NCI-H510A treated with DMSO at 0.1 percent for 48 hours (cell line): ENCODE data around the gene ANP32A.

Experiments
- DNase-seq: peaks from one replicate; lab custom pipeline; 2025; lab: John Stamatoyannopoulos, UW

The ANP32A gene

DNA sequence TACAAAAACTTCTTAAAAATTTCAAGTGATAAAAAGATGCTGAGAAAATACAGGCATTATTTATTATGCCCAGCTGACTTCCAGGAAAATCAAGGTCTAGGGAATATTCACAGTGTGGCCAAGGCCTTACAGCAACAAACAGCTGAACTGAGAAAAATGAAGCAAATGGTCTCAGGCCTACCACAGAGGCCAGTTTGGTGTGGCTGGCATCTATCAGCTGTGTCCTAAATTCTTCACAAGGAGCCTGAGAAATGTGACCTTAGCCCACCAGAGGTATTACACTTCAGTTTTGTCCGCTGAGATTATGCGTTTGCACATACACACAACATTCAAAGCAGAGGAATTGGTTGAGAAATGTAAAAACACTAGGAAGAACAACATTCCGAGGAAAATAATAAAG, 77.4 kb downstream of the ANP32A start:
- no peak for DNase-seq

DNA sequence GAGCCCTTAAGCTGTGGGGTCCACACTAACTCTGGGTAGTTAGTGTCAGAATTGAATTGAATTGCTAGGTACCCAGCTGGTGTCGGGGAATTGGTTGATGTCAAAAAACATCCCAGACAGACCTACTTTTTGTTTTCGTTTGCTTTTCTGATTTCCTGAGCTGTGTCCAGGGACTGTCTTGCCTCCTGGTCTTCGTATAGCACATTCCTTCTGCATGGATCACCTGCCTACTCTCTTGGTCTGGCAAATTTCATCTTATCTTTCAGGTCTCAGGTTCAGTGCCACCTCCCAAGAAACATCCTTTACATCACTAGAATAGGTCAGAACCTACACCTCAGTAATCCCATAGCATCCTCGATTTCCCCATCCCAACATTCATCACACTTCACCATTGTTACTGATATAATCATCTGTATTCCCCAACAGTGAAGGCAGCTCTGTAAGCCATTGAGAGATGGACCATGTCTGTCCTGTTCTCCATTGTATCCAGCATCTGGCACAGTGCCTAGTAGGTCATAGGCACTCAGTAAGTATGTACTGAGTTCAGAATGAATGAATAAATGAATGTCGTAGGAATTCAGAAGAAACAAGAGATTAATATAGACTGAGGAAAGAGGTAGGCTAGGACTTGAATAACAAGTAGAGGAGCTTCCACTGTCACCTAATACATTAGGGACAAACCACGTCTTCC, 81.2 kb downstream of the ANP32A start:
- no peak for DNase-seq

GRCh38 chr15:68735610-68736009, 85.1 kb downstream of the ANP32A start:
- DNase-seq, result no peak

GRCh38 chr15:68734881-68735280, 85.8 kb downstream of the ANP32A start:
- no peak for DNase-seq

DNA sequence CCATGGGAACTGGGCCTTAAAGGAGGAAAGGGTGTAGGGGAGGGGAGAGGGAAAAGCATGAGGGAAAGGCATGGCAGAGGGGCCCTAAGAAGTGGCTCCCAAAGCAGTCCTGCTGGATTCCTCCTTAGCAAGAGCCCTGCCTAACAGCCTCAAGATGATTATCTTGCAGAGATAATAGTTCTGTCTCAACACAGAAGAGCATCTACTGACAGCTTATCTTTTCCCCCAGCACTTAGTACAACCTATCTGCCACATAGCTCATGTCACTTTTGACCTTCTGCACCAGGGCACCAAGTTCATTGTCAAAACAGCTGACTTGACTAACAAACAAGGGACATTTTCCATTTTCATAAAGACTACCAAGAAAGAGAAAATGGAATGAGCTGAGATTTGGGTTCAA, 86.3 kb downstream of the ANP32A start:
- DNase-seq, result no peak

- DNase-seq, result no peak
Measured at GRCh38 chr15:68733666-68734065, 87.0 kb downstream of the ANP32A start.

GRCh38 chr15:68732451-68732850, 88.2 kb downstream of the ANP32A start:
- no peak for DNase-seq

- DNase-seq, result no peak
Measured at GRCh38 chr15:68730976-68731897, 89.5 kb downstream of the ANP32A start.

DNA sequence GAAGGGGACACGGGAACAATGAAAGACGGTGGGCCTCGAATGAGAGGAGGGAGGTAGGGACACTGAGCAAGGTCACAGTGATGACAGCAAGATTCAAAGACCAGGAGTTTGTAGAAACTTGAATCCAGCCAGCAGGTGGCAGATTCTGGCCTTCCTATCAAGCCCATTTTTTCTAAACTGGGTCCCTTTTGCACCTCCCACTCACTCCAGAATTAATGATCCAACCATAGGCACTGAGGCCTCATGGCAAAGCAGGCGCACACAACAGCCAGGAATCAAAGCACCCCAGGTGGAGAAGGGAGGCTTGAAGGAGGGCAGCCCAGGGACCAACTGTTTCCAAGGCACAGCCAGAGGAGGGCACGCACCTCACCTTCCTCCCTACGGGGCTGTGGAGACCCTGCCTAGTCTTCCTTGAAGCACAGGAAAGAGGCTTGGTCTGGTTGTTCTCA, 90.2 kb downstream of the ANP32A start:
- peak; percentile 12 for DNase-seq

DNA sequence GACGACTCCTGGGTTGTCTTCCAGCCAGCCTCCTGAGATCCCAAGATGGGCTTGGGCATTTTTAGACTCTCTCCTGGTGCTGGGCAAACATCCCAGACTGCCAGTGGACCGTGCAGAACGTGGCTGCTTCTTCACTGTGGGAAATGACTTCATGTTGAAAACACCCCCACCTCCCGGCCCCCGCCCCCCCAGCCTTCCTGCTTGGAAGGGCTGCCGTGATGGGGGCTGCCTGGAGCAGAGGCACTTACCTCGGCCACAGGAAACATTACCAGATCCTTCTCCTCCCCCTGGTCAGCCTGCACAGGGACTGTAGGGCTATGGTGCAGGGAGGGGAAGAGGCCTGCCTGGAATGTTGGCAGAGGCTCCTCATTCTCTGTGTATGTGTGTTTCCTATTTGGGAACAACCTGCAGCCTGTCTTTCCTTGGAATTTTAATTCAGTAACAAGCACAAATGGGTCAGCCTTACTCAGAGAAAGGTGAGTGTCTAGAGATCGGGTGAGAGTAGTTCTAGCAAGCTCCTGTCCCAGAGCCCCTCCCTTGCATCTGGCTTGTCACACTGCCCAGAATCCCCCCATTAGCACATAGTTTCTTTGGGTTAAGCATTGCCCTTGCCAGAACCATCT, 90.8 kb downstream of the ANP32A start:
- no peak for DNase-seq
